GM06990 (cell line): ENCODE results near the gene HDHD2.
A peak's percentile ranks its signal among the peaks of the same experiment; 100 is the strongest.

Experiments used
- DNase-seq: peaks from one replicate; pipeline ENCODE4 v3.0.0-alpha.2; 2011; ENCODE audit not compliant: insufficient read length; ENCODE audit errors: extremely low read depth
- H3K27me3 ChIP-seq: replicated peaks from 2 replicates; pipeline ENCODE4 v1.6.0; 2011; ENCODE audit warnings: low read length; ENCODE audit not compliant: control insufficient read depth, insufficient read depth
- H3K36me3 ChIP-seq: 2 replicates; pipeline ENCODE4 v1.5.1; 2011; ENCODE audit warnings: low read length; ENCODE audit not compliant: control insufficient read depth, insufficient read depth
- H3K4me3 ChIP-seq: replicated peaks from 2 replicates; pipeline ENCODE4 v1.5.1; 2011; ENCODE audit warnings: low read depth, mild to moderate bottlenecking, control low read depth, low read length
- TF ChIP-seq, protein P1 (sequence below): IDR thresholded peaks from 2 replicates; pipeline ENCODE4 v1.5.1; 2011; ENCODE audit warnings: low read length, control low read depth, mild to moderate bottlenecking, inconsistent platforms; ENCODE audit not compliant: insufficient read depth, poor library complexity, severe bottlenecking

HDHD2 gene

GRCh38 chr18:47143153-47143552 lies 7.1 kb downstream of the HDHD2 start:
- no peak for DNase-seq
- H3K4me3 ChIP-seq, result no peak overlapping the region
- H3K36me3 ChIP-seq, result no peaks in the 10 kb centered on the region
- TF ChIP-seq, protein P1, sequence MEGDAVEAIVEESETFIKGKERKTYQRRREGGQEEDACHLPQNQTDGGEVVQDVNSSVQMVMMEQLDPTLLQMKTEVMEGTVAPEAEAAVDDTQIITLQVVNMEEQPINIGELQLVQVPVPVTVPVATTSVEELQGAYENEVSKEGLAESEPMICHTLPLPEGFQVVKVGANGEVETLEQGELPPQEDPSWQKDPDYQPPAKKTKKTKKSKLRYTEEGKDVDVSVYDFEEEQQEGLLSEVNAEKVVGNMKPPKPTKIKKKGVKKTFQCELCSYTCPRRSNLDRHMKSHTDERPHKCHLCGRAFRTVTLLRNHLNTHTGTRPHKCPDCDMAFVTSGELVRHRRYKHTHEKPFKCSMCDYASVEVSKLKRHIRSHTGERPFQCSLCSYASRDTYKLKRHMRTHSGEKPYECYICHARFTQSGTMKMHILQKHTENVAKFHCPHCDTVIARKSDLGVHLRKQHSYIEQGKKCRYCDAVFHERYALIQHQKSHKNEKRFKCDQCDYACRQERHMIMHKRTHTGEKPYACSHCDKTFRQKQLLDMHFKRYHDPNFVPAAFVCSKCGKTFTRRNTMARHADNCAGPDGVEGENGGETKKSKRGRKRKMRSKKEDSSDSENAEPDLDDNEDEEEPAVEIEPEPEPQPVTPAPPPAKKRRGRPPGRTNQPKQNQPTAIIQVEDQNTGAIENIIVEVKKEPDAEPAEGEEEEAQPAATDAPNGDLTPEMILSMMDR, result no peak
- no peaks in the 10 kb centered on the region for H3K27me3 ChIP-seq

DNA sequence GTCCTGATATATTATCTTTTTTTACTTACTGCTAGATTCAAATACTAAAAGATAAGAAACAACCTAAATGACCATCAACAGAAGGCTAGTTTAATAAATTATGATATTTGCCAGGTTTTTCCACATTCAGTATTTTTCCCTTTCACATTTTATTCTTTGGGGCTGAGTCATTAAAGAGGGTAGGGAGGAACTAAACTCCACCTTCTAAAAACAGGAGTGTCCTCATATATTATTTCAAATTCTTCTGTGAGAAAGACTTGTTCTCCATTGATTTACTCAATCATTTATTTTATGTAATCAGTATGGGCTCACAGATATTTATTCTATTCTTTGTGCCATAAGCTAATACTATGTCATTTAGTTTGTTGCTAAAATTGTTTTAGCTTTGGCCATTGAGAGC lies 9.0 kb downstream of the HDHD2 start:
- TF ChIP-seq, protein P1, result no peak
- no peak for DNase-seq
- no peak overlapping the region for H3K4me3 ChIP-seq
- no peaks in the 10 kb centered on the region for H3K27me3 ChIP-seq
- H3K36me3 ChIP-seq, result peaks cover 4% of the 10 kb centered on the region; the same call in 1 of the 2 replicates

DNA sequence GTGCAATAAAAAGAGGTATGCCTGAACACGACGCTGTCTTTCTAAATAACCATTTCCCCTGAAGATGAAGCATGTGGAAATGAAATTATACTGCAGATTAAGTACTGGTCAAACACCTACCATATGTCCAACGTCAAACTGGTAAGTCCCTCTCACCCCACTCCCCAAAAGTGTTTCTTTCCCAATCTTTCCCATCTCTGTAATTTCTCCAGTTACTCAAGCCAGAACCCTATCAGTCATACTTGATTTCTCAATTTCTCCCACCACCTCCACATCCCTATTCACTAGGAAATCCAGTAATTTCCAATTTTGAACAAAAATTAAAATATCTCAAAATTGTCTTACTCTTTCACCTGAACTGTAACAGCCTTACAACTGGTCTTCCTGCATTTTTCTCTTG lies 29.2 kb downstream of the HDHD2 start:
- H3K36me3 ChIP-seq, result no peaks in the 10 kb centered on the region; the same call in 1 of the 2 replicates
- no peak overlapping the region for H3K4me3 ChIP-seq
- TF ChIP-seq, protein P1, result no peak
- no peak for DNase-seq
- no peaks in the 10 kb centered on the region for H3K27me3 ChIP-seq

- H3K4me3 ChIP-seq, result no peak overlapping the region
- no peaks in the 10 kb centered on the region for H3K27me3 ChIP-seq
- H3K36me3 ChIP-seq, result no peaks in the 10 kb centered on the region; the same call in 1 of the 2 replicates
- DNase-seq, result peak; percentile 64
- TF ChIP-seq, protein P1, result no peak
These were observed 29.9 kb downstream of the HDHD2 start for GRCh38 chr18:47120428-47120827.

DNA sequence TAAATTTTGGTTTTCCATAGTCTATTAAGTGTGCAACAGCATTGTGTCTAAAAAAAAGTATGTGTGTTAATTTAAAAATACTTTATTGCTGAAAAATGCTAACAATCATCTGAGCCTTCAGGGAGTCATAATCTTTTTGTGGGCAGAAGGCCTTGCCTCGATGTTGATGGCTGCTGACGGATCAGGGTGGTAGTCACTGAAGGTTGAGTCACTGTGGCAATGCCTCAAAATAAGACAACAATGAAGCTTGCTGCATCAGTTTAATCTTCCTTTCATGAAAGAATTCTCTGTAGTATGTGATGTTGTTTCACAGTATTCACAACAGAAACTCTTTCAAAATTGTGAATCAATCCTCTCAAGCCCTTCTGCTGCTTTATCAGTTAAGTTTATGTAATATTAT lies 31.3 kb downstream of the HDHD2 start:
- DNase-seq, result no peak
- Histone ChIP-seq H3K4me3 (no peak overlapping the region), H3K36me3 (peaks cover 2% of the 10 kb centered on the region), H3K27me3 (no peaks in the 10 kb centered on the region)
- TF ChIP-seq, protein P1, result no peak

- H3K27me3 ChIP-seq, result no peaks in the 10 kb centered on the region
- peaks cover 4% of the 10 kb centered on the region for H3K36me3 ChIP-seq
- TF ChIP-seq, protein P1, result no peak
- no peak for DNase-seq
- H3K4me3 ChIP-seq, result no peak overlapping the region
These were observed 35.1 kb downstream of the HDHD2 start for GRCh38 chr18:47115205-47115604.
